ENCODE results near the gene RAB3IL1.

RAB3IL1 gene

GRCh38 chr11:61854206-61854895, 63.0 kb downstream of the RAB3IL1 start:
- CTCF ChIA-PET = interaction anchor here (0.5 to 1.1 kb wide), 2 partner anchors 19 to 228 kb away, joined by 3 read pairs; no protein-coding TSS in a partner anchor
- POLR2A ChIA-PET = no interaction called here
- TF ChIP-seq ZNF324 (tag by site-specific recombination; IDR thresholded peaks at IDR 0.05) (no peak), ZNF549 (tag by site-specific recombination; IDR thresholded peaks at IDR 0.05) (no peak), ZNF529 (tag by site-specific recombination; IDR thresholded peaks at IDR 0.05; ENCODE audit: insufficient replicate concordance) (no peak), TRIM28 (IDR thresholded peaks at IDR 0.05; ENCODE audit: borderline replicate concordance, low read length) (no peak), ZNF596 (tag by site-specific recombination; IDR thresholded peaks at IDR 0.05) (no peak), ZNF354C (tag by site-specific recombination; IDR thresholded peaks at IDR 0.05; ENCODE audit: borderline replicate concordance, low read depth) (no peak), ZNF311 (tag by site-specific recombination; IDR thresholded peaks at IDR 0.05; ENCODE audit: borderline replicate concordance) (no peak), AEBP2 (tag by site-specific recombination; IDR thresholded peaks at IDR 0.05; ENCODE audit: borderline replicate concordance) (no peak), HOXD13 (CRISPR knock-in tag; IDR thresholded peaks at IDR 0.05; ENCODE audit: borderline replicate concordance) (no peak), ZNF394 (tag by site-specific recombination; IDR thresholded peaks at IDR 0.05; ENCODE audit: borderline replicate concordance) (no peak), ZNF132 (tag by site-specific recombination; IDR thresholded peaks at IDR 0.05; ENCODE audit: borderline replicate concordance) (no peak), ZSCAN4 (tag by site-specific recombination; IDR thresholded peaks at IDR 0.05) (no peak), OSR2 (tag by site-specific recombination; IDR thresholded peaks at IDR 0.05) (no peak), ZBTB44 (tag by site-specific recombination; IDR thresholded peaks at IDR 0.05) (no peak), ZNF518A (tag by site-specific recombination; conservative IDR thresholded peaks at IDR 0.05; ENCODE audit: low read depth) (no peak)
- no peaks in the 10 kb centered on the region for H3K9me3 ChIP-seq (ENCODE audit: control insufficient read depth, insufficient read depth, low read depth, low read length)
- no peak overlapping the region for H3K4me3 ChIP-seq (ENCODE audit: low read depth, low read length)
- no peaks in the 10 kb centered on the region for H3K4me1 ChIP-seq (ENCODE audit: control insufficient read depth, insufficient read depth, low read length)
- peaks cover 0 to 12% of the 10 kb centered on the region in 2 experiments; a peak in 2 of 3 replicates for H3K36me3 ChIP-seq (ENCODE audit: control insufficient read depth in 2 of 2, insufficient read depth in 1 of 2, low read length in 2 of 2)
- no peak overlapping the region for H3K27ac ChIP-seq (ENCODE audit: extremely low read depth, low read depth, low read length)
